Spleen (tissue), 11 donors: ENCODE measurements around the gene RPL18A. TPM values are rescaled to one million over a fixed set of nuclear protein-coding genes. Genes with fewer than 3 reads are reported as not detected.

Experiments used
- DNase-seq: peaks from one replicate; pipeline ENCODE4 v3.0.0-alpha.2; 2020
- H3K27ac ChIP-seq, 8 donors: fragments of 200-600 bp; sonication (generic) in 7 of 8; 1 replicate in 4 of 8; 2 replicates in 4 of 8; pipeline versions ENCODE4 v1.5.0 to v1.8.0; 2016 to 2021; ENCODE audit warnings: inconsistent platforms in 4 of 8, mild to moderate bottlenecking in 4 of 8, moderate library complexity in 1 of 8
- H3K27me3 ChIP-seq, 7 donors: fragments of 200-600 bp; sonication (generic) in 6 of 7; replicated peaks in 1 of 7; 1 replicate in 4 of 7; 2 replicates in 3 of 7; pipeline versions ENCODE4 v1.5.0 to v1.8.0; 2016 to 2021; ENCODE audit warnings: inconsistent platforms in 3 of 7, mild to moderate bottlenecking in 1 of 7
- H3K36me3 ChIP-seq, 6 donors: fragments of 200-600 bp; sonication (generic) in 5 of 6; 1 replicate in 4 of 6; 2 replicates in 2 of 6; pipeline versions ENCODE4 v1.5.0 to v1.8.0; 2016 to 2021; ENCODE audit warnings: inconsistent platforms in 2 of 6
- H3K4me1 ChIP-seq, 6 donors: fragments of 200-600 bp; sonication (generic) in 5 of 6; 1 replicate in 3 of 6; 2 replicates in 3 of 6; pipeline versions ENCODE4 v1.5.0 to v1.8.0; 2016 to 2021; ENCODE audit warnings: inconsistent platforms in 3 of 6
- H3K4me3 ChIP-seq, 8 donors: fragments of 200-600 bp; sonication (generic) in 7 of 8; 1 replicate in 4 of 8; 2 replicates in 4 of 8; pipeline versions ENCODE4 v1.5.0 to v1.8.0; 2016 to 2021; ENCODE audit warnings: inconsistent platforms in 4 of 8, mild to moderate bottlenecking in 4 of 8, moderate library complexity in 2 of 8
- H3K9me3 ChIP-seq, 8 donors: fragments of 200-600 bp; sonication (generic) in 7 of 8; 1 replicate in 4 of 8; 2 replicates in 4 of 8; pipeline versions ENCODE4 v1.5.0 to v1.8.0; 2016 to 2021; ENCODE audit warnings: inconsistent platforms in 4 of 8
- CTCF ChIP-seq, 11 experiments: fragments of 200-600 bp in 7 of 11; fragments of 450-650 bp in 4 of 11; sonication (generic) in 4 of 11; IDR thresholded peaks in 8 of 11; conservative IDR thresholded peaks in 3 of 11; 1 replicate in 7 of 11; 2 replicates in 4 of 11; pipeline versions ENCODE4 v1.4.0 to v1.8.0; 2016 to 2021; ENCODE audit warnings: antibody characterized with exemption in 11 of 11, inconsistent platforms in 4 of 11, mild to moderate bottlenecking in 1 of 11
- POLR2A ChIP-seq, 3 donors: fragments of 450-650 bp; IDR thresholded peaks; one replicate each; pipeline ENCODE4 v1.5.1; 2017; ENCODE audit warnings: antibody characterized with exemption in 3 of 3, mild to moderate bottlenecking in 1 of 3
- POLR2AphosphoS5 ChIP-seq, 3 donors: sonication (generic); formaldehyde crosslinking; IDR thresholded peaks; one replicate each; pipeline ENCODE4 v1.5.1; 2017; ENCODE audit warnings: antibody characterized with exemption in 3 of 3
- WGBS, 5 donors: extraction: QIAGEN DNeasy Blood & Tissue Kit in 3 of 5; methylation state at CpG; one replicate each; pipeline versions ENCODE4 v1.1.5 to v1.1.7; 2013 to 2018; 5-methylcytosine and 5-hydroxymethylcytosine counted together
- intact Hi-C: fragments of 100-400 bp; cut with DNase I; formaldehyde crosslinking; loops from one replicate; pipeline ENCODE4 v1.15.0; 2023; ENCODE audit warnings: low total_unique reads
- polyA plus RNA-seq, 3 donors: library from polyadenylated mRNA; stranded (reverse); fragments of 200-250 nt; gene quantifications; one replicate each; pipeline ENCODE4 v1.2.1, GENCODE V29; 2013
- total RNA-seq, 7 donors: library from RNA; depleted of rRNA in 3 of 7; stranded (reverse); fragments of >200 nt in 3 of 7; fragmentation: NEBNext Ultra II Directional in 4 of 7; extraction: Animal tissue kit (Norgen Biotek cat#: 25700) in 4 of 7; gene quantifications; one replicate each; pipeline versions ENCODE4 v1.1.0 to v1.2.1, GENCODE V29; 2016 to 2021
- donor health status: healthy with polysubstance abuse.
- donor health status: DM: no; HTN: no; CAD: no; lungs with moderate emphysema.
- donor health status: DM: no; HTN: no; CAD: no.
- donor health status: Bipolar disorder and iron deficiency.
- donor health status: healthy.
- donor health status: DM: no; HTN: no; CAD: no.
- donor health status: DM: yes; HTN: yes; CAD: no.

The RPL18A gene
- total and polyA plus RNA-seq, 10 donors, result 1,310 to 6,872 (median 1,788) TPM

- intact Hi-C loops, result loop anchor here (10.0 kb wide), 1 partner anchor 134 kb away; no protein-coding TSS in a partner anchor
- Histone ChIP-seq H3K9me3 (no peaks in the 10 kb centered on the region), H3K4me3 (peak overlapping the region; percentile 92 to 100 (median 100)), H3K27ac (peak overlapping the region in 4 of 8 donors; percentile 84 to 93 (median 92)), H3K4me1 (peaks cover 17 to 61% (median 41%) of the 10 kb centered on the region in 6 donors), H3K27me3 (no peaks in the 10 kb centered on the region), H3K36me3 (peaks cover 0 to 53% (median 40%) of the 10 kb centered on the region in 6 donors)
- 40 to 61% (median 46%) methylated on average over 7 of the region's 7 CpGs for WGBS, 5 donors
- no peak for DNase-seq
- TF ChIP-seq POLR2AphosphoS5 (IDR thresholded peaks at IDR 0.05) (peak in 1 of 3 donors; percentile 6), CTCF (IDR thresholded peaks at IDR 0.05 in 8 of 11, conservative IDR thresholded peaks at IDR 0.05 in 3 of 11) (no peak), POLR2A (IDR thresholded peaks at IDR 0.05) (no peak)
Observed at GRCh38 chr19:17860993-17861360, 1.3 kb downstream of the RPL18A start.

GRCh38 chr19:17861542-17862402, 2.1 kb downstream of the RPL18A start:
- Histone ChIP-seq H3K27me3 (no peaks in the 10 kb centered on the region), H3K9me3 (no peaks in the 10 kb centered on the region), H3K4me1 (peaks cover 17 to 61% (median 41%) of the 10 kb centered on the region in 6 donors), H3K4me3 (peak overlapping the region in 6 of 8 donors; percentile 13 to 100 (median 100)), H3K27ac (peak overlapping the region in 1 of 8 donors; percentile 45), H3K36me3 (peaks cover 0 to 54% (median 40%) of the 10 kb centered on the region in 6 donors)
- intact Hi-C loops, result loop anchor here (10.0 kb wide), 1 partner anchor 133 kb away; no protein-coding TSS in a partner anchor
- TF ChIP-seq CTCF (IDR thresholded peaks at IDR 0.05 in 8 of 11, conservative IDR thresholded peaks at IDR 0.05 in 3 of 11) (no peak), POLR2AphosphoS5 (IDR thresholded peaks at IDR 0.05) (peak in 1 of 3 donors; percentile 18)
- DNase-seq, result no peak
- 80 to 88% (median 84%) methylated on average over 19 to 23 of the region's 23 CpGs for WGBS, 5 donors

- no peak overlapping the region for H3K4me3 ChIP-seq
- no peaks in the 10 kb centered on the region for H3K27me3 ChIP-seq
- TF ChIP-seq POLR2AphosphoS5 (IDR thresholded peaks at IDR 0.05), result peak; percentile 12 to 75 (median 48)
- TF ChIP-seq CTCF (IDR thresholded peaks at IDR 0.05 in 8 of 11, conservative IDR thresholded peaks at IDR 0.05 in 3 of 11), result no peak
- TF ChIP-seq POLR2A (IDR thresholded peaks at IDR 0.05), result no peak
- H3K4me1 ChIP-seq, result peaks cover 17 to 61% (median 41%) of the 10 kb centered on the region in 6 donors
- peaks cover 0 to 54% (median 40%) of the 10 kb centered on the region in 6 donors for H3K36me3 ChIP-seq
- no peaks in the 10 kb centered on the region for H3K9me3 ChIP-seq
- DNase-seq, result peak; percentile 80
- peak overlapping the region in 4 of 8 donors; percentile 24 to 49 (median 44) for H3K27ac ChIP-seq
- intact Hi-C loops, result loop anchor here (10.0 kb wide), 1 partner anchor 132 kb away; no protein-coding TSS in a partner anchor
- 77 to 88% (median 84%) methylated on average over 19 to 31 of the region's 31 CpGs for WGBS, 5 donors
Observed at GRCh38 chr19:17862711-17863519, 3.2 kb downstream of the RPL18A start.
